Right lobe of liver (tissue), 4 donors: ENCODE data around the gene GRID1.

Experiments used
- CTCF ChIP-seq, 4 donors: fragments of 200-600 bp in 3 of 4; fragments of 450-650 bp in 1 of 4; IDR thresholded peaks; one replicate each; pipeline versions ENCODE4 v1.5.1 to v1.8.0; 2016 to 2022; ENCODE audit warnings: antibody characterized with exemption in 4 of 4, mild to moderate bottlenecking in 2 of 4
- POLR2A ChIP-seq: fragments of 450-650 bp; IDR thresholded peaks from one replicate; pipeline ENCODE4 v1.6.1; 2017; ENCODE audit warnings: antibody characterized with exemption, mild to moderate bottlenecking
- donor health status: DM: no; HTN: no; CAD: no.
- donor health status: DM: no; HTN: no; CAD: no.
- donor health status: DM: no; HTN: yes; CAD: no.

GRCh38 chr10:85831422-85831821, 535.2 kb downstream of the GRID1 start:
- TF ChIP-seq CTCF (IDR thresholded peaks at IDR 0.05) (no peak), POLR2A (no peak)
